Kidney (tissue), 14 donors: ENCODE measurements around the gene APBB2. TPM values are rescaled to one million over a fixed set of nuclear protein-coding genes. Genes with fewer than 3 reads are reported as not detected.
A peak's percentile ranks its signal among the peaks of the same experiment; 100 is the strongest.

Experiments
- DNase-seq, 5 donors: peaks; one replicate each; pipeline ENCODE4 v3.0.0-alpha.2; 2013 to 2020
- FAIRE-seq: peaks from 2 replicates; lab custom pipeline; 2012; peaks lifted over from hg19 to GRCh38; lab: Jason Lieb, UNC
- H3K27ac ChIP-seq, 2 donors: one replicate each; pipeline ENCODE4 v1.7.0; 2013; ENCODE audit warnings: low read depth in 2 of 2, low read length in 2 of 2, inconsistent platforms in 1 of 2
- H3K27me3 ChIP-seq: one replicate; pipeline ENCODE4 v1.7.1; 2013; ENCODE audit warnings: low read length, inconsistent platforms; ENCODE audit not compliant: control insufficient read depth, insufficient read depth
- H3K36me3 ChIP-seq, 3 donors: one replicate each; pipeline versions ENCODE4 v1.7.0 to v1.7.1; 2013; ENCODE audit warnings: low read length in 3 of 3, control low read depth in 1 of 3, inconsistent platforms in 1 of 3; ENCODE audit not compliant: insufficient read depth in 3 of 3, control insufficient read depth in 2 of 3
- H3K4me1 ChIP-seq, 3 donors: one replicate each; pipeline versions ENCODE4 v1.7.0 to v1.7.1; 2013; ENCODE audit warnings: low read length in 3 of 3, inconsistent platforms in 1 of 3, low read depth in 1 of 3; ENCODE audit not compliant: control insufficient read depth in 2 of 3, insufficient read depth in 2 of 3
- H3K4me3 ChIP-seq, 3 donors: one replicate each; pipeline versions ENCODE4 v1.7.0 to v1.8.1; 2013; ENCODE audit warnings: low read length in 3 of 3, control low read depth in 1 of 3, inconsistent platforms in 1 of 3
- H3K9ac ChIP-seq, 3 donors: one replicate each; pipeline versions ENCODE4 v1.7.0 to v1.7.1; 2013; ENCODE audit warnings: low read length in 3 of 3, control low read depth in 1 of 3, inconsistent platforms in 1 of 3
- H3K9me3 ChIP-seq, 3 donors: one replicate each; pipeline versions ENCODE4 v1.7.0 to v1.7.1; 2013; ENCODE audit warnings: low read length in 3 of 3, control low read depth in 1 of 3, inconsistent platforms in 1 of 3; ENCODE audit not compliant: control insufficient read depth in 2 of 3, insufficient read depth in 1 of 3
- CTCF ChIP-seq: IDR thresholded peaks from 3 replicates; pipeline ENCODE4 v1.5.1; 2012; ENCODE audit warnings: mild to moderate bottlenecking, moderate library complexity, borderline replicate concordance; ENCODE audit not compliant: insufficient read depth; ENCODE audit errors: extremely low read depth
- intact Hi-C: fragments of 100-400 bp; cut with DNase I; formaldehyde crosslinking; loops from one replicate; pipeline ENCODE4 v1.11.1; 2022
- polyA plus RNA-seq: library from polyadenylated mRNA; stranded (reverse); fragments of 350-450 nt; fragmentation: Illumina TruSeq; extraction: RNeasy Lipid Tissue Mini Kit (QIAGEN cat#74804); gene quantifications from one replicate; pipeline ENCODE4 v1.2.3, GENCODE V29; 2014; ENCODE audit warnings: low read depth, low replicate concordance; ENCODE audit not compliant: insufficient read depth
- total RNA-seq: library from RNA; stranded (reverse); fragmentation: NEBNext Ultra II Directional; extraction: Animal tissue kit (Norgen Biotek cat#: 25700); gene quantifications from one replicate; pipeline ENCODE4 v1.2.1, GENCODE V29; 2021
- donor health status: control.
- donor health status: control.
- donor health status: control.
- donor health status: control.
- donor health status: control.
- donor health status: DM: yes; HTN: yes; CAD: no.
- donor health status: Normal renal cell carcinoma (clear cell type).

APBB2 gene
- total and polyA plus RNA-seq, 2 donors from 2014 or later, result 13.4 to 65.6 TPM

GRCh38 chr4:41043465-41043864, 170.9 kb downstream of the APBB2 start:
- no peak overlapping the region for H3K4me3 ChIP-seq
- TF ChIP-seq CTCF, result no peak
- H3K9ac ChIP-seq, result no peak overlapping the region
- DNase-seq (no peak), FAIRE-seq (no peak)
- no peaks in the 10 kb centered on the region for H3K4me1 ChIP-seq
- intact Hi-C loops, result no loop called here
- H3K9me3 ChIP-seq, result no peaks in the 10 kb centered on the region
- no peaks in the 10 kb centered on the region for H3K36me3 ChIP-seq
- H3K27ac ChIP-seq, result no peak overlapping the region
- H3K27me3 ChIP-seq, result no peaks in the 10 kb centered on the region

DNA sequence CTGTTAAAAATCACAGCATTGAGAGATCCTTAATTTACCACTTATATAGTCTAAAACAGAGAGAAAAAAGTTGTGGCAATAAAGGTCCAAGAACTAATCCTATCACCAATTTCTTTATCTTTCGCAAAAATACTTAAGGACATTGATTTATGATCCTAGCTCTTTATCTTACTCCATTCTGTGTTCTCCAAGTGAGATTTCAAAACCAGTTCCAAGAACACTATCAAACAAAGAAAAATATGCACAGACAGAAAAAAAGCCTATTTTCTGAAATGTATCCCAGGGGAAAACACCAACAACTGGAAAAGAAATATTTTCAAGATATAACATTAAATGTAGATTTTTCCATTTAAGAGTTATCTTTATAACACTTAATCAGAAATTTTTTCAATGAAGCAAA, 172.8 kb downstream of the APBB2 start:
- H3K27me3 ChIP-seq, result no peaks in the 10 kb centered on the region
- no peak for TF ChIP-seq CTCF
- H3K4me1 ChIP-seq, result no peaks in the 10 kb centered on the region
- H3K27ac ChIP-seq, result no peak overlapping the region
- intact Hi-C loops, result no loop called here
- no peak for FAIRE-seq
- H3K36me3 ChIP-seq, result no peaks in the 10 kb centered on the region
- no peak overlapping the region for H3K9ac ChIP-seq
- H3K9me3 ChIP-seq, result no peaks in the 10 kb centered on the region
- peak in 1 of 5 donors; percentile 33 for DNase-seq
- H3K4me3 ChIP-seq, result no peak overlapping the region

DNA sequence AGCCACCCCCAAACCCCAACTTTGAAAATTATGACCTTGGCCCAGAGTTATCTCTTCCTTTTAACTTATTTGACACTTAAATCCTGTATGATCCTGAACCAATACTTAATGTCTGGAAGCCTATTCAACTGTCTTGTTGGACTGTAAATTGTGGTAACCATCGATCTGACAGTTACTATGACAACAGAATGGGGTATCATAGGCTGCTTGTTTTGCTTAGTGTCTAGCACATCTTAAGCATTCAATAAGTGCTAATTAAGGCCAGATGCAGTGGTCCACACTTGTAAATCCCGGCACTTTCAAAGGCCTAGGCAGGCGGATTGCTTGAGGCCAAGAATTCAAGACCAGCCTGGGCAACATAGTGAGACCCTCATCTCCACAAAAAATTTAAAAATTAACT, 175.0 kb downstream of the APBB2 start:
- no peak overlapping the region for H3K4me3 ChIP-seq
- no peaks in the 10 kb centered on the region for H3K9me3 ChIP-seq
- no peak for DNase-seq
- H3K27me3 ChIP-seq, result no peaks in the 10 kb centered on the region
- H3K36me3 ChIP-seq, result no peaks in the 10 kb centered on the region
- no peaks in the 10 kb centered on the region for H3K4me1 ChIP-seq
- H3K9ac ChIP-seq, result no peak overlapping the region
- intact Hi-C loops, result no loop called here
- no peak for FAIRE-seq
- no peak for TF ChIP-seq CTCF
- no peak overlapping the region for H3K27ac ChIP-seq

GRCh38 chr4:41038304-41038703, 176.0 kb downstream of the APBB2 start:
- H3K4me3 ChIP-seq, result no peak overlapping the region
- H3K27ac ChIP-seq, result no peak overlapping the region
- intact Hi-C loops, result no loop called here
- no peaks in the 10 kb centered on the region for H3K36me3 ChIP-seq
- no peaks in the 10 kb centered on the region for H3K4me1 ChIP-seq
- H3K27me3 ChIP-seq, result no peaks in the 10 kb centered on the region
- H3K9me3 ChIP-seq, result no peaks in the 10 kb centered on the region
- no peak overlapping the region for H3K9ac ChIP-seq
- DNase-seq (no peak), FAIRE-seq (no peak)
- TF ChIP-seq CTCF, result no peak
